Activated CD4-positive, alpha-beta memory T cell treated with anti-CD3 and anti-CD28 coated beads, Interleukin-2, amount 10 ng/mL, durations not matched to agents 7 days and 5 days (primary cell): ENCODE measurements around the gene APOBEC3B. TPM values are rescaled to one million over a fixed set of nuclear protein-coding genes. Genes with fewer than 3 reads are reported as not detected.
A peak's percentile ranks its signal among the peaks of the same experiment; 100 is the strongest.

Experiments used
- CTCF ChIA-PET: fragments of 350-600 bp; sonication (Branson Sonifier 250); formaldehyde crosslinking; loops from one replicate; lab custom pipeline; 2021; ENCODE audit warnings: antibody characterized with exemption, inconsistent platforms; lab: Charles Lee
- POLR2A ChIA-PET: fragments of 350-600 bp; sonication (Branson Sonifier 250); formaldehyde crosslinking; loops from one replicate; lab custom pipeline; 2021; ENCODE audit warnings: antibody characterized with exemption; lab: Charles Lee
- DNase-seq: peaks from one replicate; pipeline ENCODE4 v3.0.0-alpha.2; 2020
- H3K27ac Mint-ChIP-seq: one replicate; pipeline ENCODE4 v1.8.0; 2021; ENCODE audit warnings: mild to moderate bottlenecking, mixed read lengths
- H3K27me3 Mint-ChIP-seq: one replicate; pipeline ENCODE4 v1.8.0; 2021; ENCODE audit warnings: mixed read lengths
- H3K36me3 Mint-ChIP-seq: one replicate; pipeline ENCODE4 v1.8.0; 2021; ENCODE audit warnings: low read depth, mixed read lengths
- H3K4me1 Mint-ChIP-seq: one replicate; pipeline ENCODE4 v1.8.0; 2021; ENCODE audit warnings: mixed read lengths
- H3K4me3 Mint-ChIP-seq: one replicate; pipeline ENCODE4 v1.8.0; 2021; ENCODE audit warnings: mild to moderate bottlenecking, mixed read lengths
- H3K9me3 Mint-ChIP-seq: one replicate; pipeline ENCODE4 v1.8.0; 2021; ENCODE audit warnings: mixed read lengths
- total RNA-seq, 2 experiments: library from RNA; stranded (reverse); gene quantifications; one replicate each; pipeline ENCODE4 v1.2.3, GENCODE V29; 2021

The APOBEC3B gene
- total RNA-seq, 2 experiments from 2014 or later = 51.6 to 51.9 TPM

DNA sequence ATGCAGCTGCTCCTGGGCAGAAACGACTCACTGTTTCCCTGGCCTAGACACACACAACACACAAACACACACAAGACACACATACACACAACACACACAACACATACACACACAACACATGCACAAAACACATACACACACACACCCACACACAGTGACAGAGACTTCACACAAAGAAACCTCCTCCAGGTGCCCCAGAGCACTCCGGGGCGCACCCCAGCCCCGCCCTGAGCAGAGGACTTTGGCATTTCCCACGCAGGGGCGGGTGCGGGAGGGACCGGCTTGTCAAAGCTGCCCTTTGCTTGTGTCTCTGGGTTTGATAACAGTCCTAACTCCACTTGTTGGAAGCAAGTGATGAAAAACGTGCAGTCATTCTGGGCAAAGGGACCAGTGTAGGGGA is 18.3 kb upstream of the APOBEC3B start:
- no peak for DNase-seq
- ChIA-PET CTCF (no interaction called here), POLR2A (no interaction called here)
- Mint-ChIP-seq H3K4me3 (no peak overlapping the region), H3K27me3 (peaks cover 5% of the 10 kb centered on the region), H3K36me3 (no peaks in the 10 kb centered on the region), H3K4me1 (peaks cover 24% of the 10 kb centered on the region), H3K27ac (no peak overlapping the region), H3K9me3 (no peaks in the 10 kb centered on the region)

DNA sequence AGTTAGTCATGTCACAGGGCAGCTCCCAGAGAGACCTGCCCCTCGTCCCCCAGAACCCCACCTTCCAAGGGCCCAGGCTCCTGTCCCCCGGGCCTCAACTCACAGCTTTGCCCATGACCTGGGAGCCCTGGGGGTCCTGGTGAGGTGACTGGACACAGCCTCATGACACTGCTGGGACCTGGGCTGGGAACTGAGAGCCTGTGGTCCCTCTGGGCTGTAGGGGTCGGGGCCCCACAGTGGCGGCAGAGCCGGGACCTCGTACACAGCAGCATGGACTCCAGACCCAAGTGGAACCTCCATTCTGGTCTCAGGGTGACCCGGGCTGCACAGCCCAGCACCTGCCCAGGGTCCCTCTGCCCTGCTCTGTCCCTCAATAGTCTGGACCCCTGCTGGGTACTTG is 17.8 kb upstream of the APOBEC3B start:
- Mint-ChIP-seq H3K4me1 (peaks cover 23% of the 10 kb centered on the region), H3K27me3 (peaks cover 9% of the 10 kb centered on the region), H3K36me3 (no peaks in the 10 kb centered on the region), H3K4me3 (no peak overlapping the region), H3K27ac (no peak overlapping the region), H3K9me3 (no peaks in the 10 kb centered on the region)
- CTCF ChIA-PET = no interaction called here
- no peak for DNase-seq
- POLR2A ChIA-PET = no interaction called here

DNA sequence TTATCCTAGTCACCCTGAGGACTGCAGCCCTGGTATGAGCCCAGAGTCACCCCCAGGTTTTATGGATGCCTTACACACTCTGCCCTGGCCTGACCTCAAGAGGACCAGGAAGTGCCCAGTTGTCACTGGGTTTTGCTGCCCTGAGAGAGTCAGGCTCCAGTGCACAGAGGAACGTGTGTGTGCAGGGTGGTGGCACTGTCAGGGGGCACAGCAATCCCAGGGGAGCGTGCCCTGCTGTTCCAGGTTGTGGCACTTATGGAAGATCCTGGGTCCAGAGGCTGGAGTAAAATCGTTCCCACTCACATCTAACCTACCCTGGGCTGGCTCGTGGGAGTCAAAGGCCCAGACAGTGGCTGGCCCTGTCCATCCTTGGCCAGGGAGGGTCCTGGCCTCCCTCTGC is 17.2 kb upstream of the APOBEC3B start:
- Mint-ChIP-seq H3K4me3 (no peak overlapping the region), H3K9me3 (no peaks in the 10 kb centered on the region), H3K4me1 (peaks cover 17% of the 10 kb centered on the region), H3K27ac (no peak overlapping the region), H3K27me3 (peaks cover 10% of the 10 kb centered on the region), H3K36me3 (no peaks in the 10 kb centered on the region)
- POLR2A ChIA-PET = no interaction called here
- CTCF ChIA-PET = no interaction called here
- DNase-seq = no peak

DNA sequence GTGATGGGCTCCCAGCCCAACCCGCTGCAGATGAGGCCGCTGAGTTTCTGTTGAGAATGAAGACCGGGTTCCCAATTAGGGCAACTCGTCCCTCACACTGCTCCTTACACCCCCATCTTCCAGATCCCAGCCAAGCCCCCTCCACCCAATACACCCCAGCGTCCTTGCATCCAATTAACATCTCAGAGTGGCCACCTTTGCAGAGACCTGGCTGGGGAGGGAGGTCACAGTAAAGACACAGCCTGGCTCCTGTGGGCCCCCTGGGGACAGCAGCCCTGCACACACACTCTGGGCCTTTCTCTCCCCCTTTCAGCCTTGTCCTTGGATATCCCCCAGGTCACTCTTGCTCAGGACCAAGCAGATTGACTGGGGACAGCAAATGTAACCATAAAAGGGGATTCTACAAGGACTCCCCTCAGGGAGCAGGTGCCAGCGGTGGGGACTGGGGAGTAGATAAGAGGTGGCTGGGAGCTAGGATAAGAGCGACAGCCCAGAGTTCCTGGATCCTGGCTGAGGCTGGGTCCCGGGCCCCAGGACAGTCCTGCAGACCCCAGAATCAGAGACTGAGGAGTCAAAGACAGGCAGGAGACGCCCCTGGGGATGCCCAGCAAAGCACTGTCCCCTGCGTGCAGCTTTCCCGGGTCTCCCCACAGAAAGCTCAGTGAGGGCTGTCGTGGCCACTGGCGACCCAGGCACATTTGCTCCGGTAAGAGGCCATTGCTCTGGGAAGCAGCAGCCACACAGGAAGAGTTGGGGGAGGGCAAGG is 16.4 kb upstream of the APOBEC3B start:
- ChIA-PET CTCF (no interaction called here), POLR2A (no interaction called here)
- Mint-ChIP-seq H3K27me3 (peaks cover 15% of the 10 kb centered on the region), H3K4me3 (no peak overlapping the region), H3K4me1 (peaks cover 22% of the 10 kb centered on the region), H3K27ac (no peak overlapping the region), H3K36me3 (no peaks in the 10 kb centered on the region), H3K9me3 (no peaks in the 10 kb centered on the region)
- no peak for DNase-seq

DNA sequence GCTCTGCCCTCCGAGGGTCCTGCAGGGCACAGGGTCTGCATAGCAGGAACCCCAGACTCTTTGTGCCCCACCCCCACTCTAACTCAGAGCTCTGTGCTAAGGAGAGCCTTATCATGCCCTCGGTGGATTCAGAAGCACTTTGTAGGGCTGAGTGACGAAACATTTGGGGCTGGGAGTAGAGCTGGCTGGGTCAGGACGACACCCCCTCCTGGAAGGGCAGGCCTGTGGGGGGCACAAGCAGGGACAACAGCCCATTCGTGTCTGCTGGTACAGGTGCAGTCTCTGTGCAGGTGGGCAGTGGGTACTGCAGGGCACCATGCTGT is 15.8 kb upstream of the APOBEC3B start:
- Mint-ChIP-seq H3K27ac (no peak overlapping the region), H3K36me3 (no peaks in the 10 kb centered on the region), H3K9me3 (no peaks in the 10 kb centered on the region), H3K27me3 (peaks cover 18% of the 10 kb centered on the region), H3K4me1 (peaks cover 22% of the 10 kb centered on the region), H3K4me3 (no peak overlapping the region)
- CTCF ChIA-PET = no interaction called here
- DNase-seq = no peak
- POLR2A ChIA-PET = no interaction called here

DNA sequence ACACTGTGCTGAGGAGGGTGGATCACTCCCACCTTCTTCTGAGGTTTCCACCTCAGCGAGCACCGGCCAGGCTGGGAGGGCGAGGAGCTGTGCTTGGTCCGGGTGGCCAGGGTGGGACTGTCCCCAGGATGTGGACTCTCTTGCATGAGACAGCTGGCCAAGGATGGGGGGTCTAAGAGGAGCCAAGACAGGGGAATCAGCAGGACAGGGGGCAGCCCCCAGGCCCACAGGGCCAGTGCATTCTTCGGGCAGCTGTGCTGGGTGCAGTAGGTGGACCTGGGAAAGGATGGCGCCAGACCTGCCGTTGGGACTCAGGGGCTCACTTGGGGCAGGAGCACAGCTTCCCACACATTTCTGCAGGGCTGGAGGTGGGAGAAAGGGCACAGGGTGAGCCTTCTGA is 15.2 kb upstream of the APOBEC3B start:
- Mint-ChIP-seq H3K27me3 (peaks cover 24% of the 10 kb centered on the region), H3K4me1 (peaks cover 22% of the 10 kb centered on the region), H3K9me3 (no peaks in the 10 kb centered on the region), H3K27ac (no peak overlapping the region), H3K4me3 (no peak overlapping the region), H3K36me3 (no peaks in the 10 kb centered on the region)
- ChIA-PET POLR2A (no interaction called here), CTCF (no interaction called here)
- DNase-seq = no peak

DNA sequence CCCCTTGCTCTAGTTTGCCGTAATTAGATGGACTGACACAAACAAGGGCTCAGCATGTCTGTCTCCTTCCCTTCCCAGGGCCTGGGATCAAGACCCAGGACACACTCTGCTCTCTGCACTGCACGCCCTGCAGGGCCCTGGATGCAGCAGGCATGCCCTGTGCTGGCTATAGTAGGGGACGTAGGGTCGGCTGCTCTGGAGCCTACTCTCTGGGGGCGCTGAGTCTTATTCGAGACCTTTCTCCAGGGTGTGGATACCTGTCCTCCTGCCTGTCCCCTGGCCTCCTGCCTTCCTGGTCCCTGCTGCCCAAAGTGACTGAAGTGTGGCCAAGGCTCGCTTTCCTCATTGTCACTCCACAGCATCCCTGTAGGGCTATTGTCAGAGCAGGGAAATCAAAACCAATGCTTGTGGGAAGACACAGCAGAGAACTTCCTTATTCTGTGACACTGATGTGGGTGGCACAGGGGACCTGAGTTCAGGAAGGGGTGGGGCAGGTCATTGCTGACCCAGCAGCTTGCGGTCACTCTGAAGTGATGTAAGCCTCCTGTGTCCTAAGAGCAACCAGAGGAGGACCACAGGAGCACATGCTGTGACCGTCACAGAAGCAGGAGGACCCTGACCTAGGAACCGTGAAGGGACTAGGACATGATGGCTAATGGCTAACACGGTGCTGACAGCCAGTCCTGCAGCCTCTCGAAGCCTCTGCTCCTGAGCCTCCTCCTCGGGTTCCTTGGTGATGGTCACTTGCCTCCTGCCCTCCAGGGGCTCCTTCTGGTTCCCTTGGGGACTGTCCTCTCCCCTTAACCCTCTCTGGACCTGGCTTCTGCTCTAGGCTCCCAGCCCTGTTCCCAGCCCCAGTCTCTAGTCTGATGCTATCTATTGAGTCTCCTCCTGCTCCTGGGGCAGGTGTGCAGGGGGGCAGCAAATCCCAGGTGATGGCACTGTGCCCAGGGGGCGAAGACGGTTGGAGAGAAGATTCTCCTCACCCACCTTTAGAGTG is 14.4 kb upstream of the APOBEC3B start:
- Mint-ChIP-seq H3K27me3 (peaks cover 25% of the 10 kb centered on the region), H3K4me3 (no peak overlapping the region), H3K27ac (no peak overlapping the region), H3K9me3 (no peaks in the 10 kb centered on the region), H3K36me3 (no peaks in the 10 kb centered on the region), H3K4me1 (peaks cover 22% of the 10 kb centered on the region)
- CTCF ChIA-PET = no interaction called here
- POLR2A ChIA-PET = no interaction called here
- DNase-seq = peak; percentile 28

DNA sequence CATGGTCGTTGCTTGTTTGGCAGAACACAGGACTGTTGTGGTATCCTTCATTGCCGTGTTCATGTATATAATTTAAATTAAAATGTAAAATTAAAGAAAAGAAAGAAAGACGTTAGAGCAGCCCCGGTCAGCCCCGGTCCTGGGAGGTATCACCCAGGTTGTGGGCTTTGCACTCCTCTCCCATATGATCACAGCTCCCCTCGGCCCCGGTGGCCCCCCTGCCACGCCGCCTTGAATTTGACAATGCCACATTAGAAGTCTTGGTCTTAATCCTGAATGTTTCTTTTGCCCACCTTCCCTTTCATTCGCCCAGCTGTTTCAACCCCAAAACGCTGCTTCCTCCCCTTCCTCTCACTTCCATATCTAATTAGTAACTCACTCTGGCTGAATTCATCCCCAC is 13.3 kb upstream of the APOBEC3B start:
- ChIA-PET CTCF (no interaction called here), POLR2A (no interaction called here)
- DNase-seq = no peak
- H3K27me3 Mint-ChIP-seq = peaks cover 26% of the 10 kb centered on the region
- H3K27ac Mint-ChIP-seq = no peak overlapping the region
- H3K4me1 Mint-ChIP-seq = peaks cover 26% of the 10 kb centered on the region
- no peaks in the 10 kb centered on the region for H3K36me3 Mint-ChIP-seq
- H3K9me3 Mint-ChIP-seq = no peaks in the 10 kb centered on the region
- H3K4me3 Mint-ChIP-seq = no peak overlapping the region

DNA sequence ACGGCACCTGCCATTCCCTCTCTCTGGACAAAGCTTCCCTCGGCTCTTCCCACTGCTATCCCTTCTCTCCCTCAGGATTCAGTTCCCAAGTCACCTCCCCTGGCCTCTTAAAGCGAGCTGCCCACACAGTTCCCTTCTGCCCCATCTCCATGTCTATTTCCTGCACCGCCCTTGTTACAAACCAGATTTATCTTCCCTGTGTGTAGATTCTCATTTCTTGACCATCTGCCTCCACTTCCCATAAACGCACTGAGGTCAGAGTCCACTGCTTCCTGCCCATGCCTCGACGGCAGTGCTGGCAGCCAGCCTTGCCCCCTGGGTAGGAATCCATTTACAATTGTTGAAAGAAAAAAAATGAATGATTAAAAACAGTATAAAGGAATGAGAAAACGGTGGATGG is 11.6 kb upstream of the APOBEC3B start:
- no peak overlapping the region for H3K27ac Mint-ChIP-seq
- H3K27me3 Mint-ChIP-seq = peaks cover 30% of the 10 kb centered on the region
- no peak overlapping the region for H3K4me3 Mint-ChIP-seq
- no peaks in the 10 kb centered on the region for H3K9me3 Mint-ChIP-seq
- ChIA-PET POLR2A (interaction anchor here (1.0 kb wide), 1 partner anchor 148 kb away, joined by 3 read pairs; no protein-coding TSS in a partner anchor), CTCF (no interaction called here)
- H3K4me1 Mint-ChIP-seq = peaks cover 25% of the 10 kb centered on the region
- DNase-seq = no peak
- H3K36me3 Mint-ChIP-seq = no peaks in the 10 kb centered on the region

DNA sequence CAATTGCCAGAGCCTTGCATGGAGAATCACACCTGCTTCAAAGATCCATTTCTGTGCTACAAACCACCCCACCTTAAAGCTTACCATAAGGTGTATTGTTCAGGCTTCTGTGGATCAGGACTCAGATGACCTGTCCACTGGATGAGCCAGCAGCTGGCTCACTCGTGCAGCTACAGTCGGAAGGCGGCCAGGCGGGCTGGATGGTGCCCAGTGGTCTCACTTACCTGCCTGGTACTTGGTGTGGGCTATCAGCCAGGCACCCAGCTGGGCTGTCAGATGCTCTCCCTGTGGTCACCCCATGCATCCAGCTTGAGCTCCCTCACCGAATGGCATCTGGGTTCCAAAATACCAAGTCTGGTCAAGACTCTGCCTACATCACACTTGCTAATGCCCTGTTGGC is 10.9 kb upstream of the APOBEC3B start:
- H3K27me3 Mint-ChIP-seq = peaks cover 30% of the 10 kb centered on the region
- POLR2A ChIA-PET = interaction anchor here (1.0 kb wide), 1 partner anchor 147 kb away, joined by 3 read pairs; no protein-coding TSS in a partner anchor
- no peaks in the 10 kb centered on the region for H3K9me3 Mint-ChIP-seq
- no peak for DNase-seq
- CTCF ChIA-PET = interaction anchor here (1.1 kb wide), 1 partner anchor 32 kb away, joined by 5 read pairs; no protein-coding TSS in a partner anchor
- no peak overlapping the region for H3K27ac Mint-ChIP-seq
- no peak overlapping the region for H3K4me3 Mint-ChIP-seq
- peaks cover 25% of the 10 kb centered on the region for H3K4me1 Mint-ChIP-seq
- H3K36me3 Mint-ChIP-seq = no peaks in the 10 kb centered on the region

DNA sequence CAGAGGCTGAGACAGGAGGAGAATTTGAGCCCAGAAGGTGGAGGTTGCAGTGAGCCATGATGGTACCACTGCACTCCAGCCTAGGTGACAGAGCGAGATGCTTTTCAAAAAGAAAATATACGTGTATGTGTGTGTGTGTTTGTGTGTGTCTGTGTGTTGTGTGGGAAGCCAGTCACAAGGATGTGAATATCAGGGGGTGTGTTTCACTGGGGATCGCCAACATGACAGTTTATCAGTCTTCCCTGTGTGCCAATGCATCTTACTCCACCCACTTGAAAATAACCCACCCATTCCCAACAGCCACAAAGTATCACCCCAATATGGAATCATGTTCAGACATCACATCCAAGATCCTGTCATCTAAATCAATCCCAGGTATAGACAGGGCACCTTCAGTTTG is 10.4 kb upstream of the APOBEC3B start:
- POLR2A ChIA-PET = no interaction called here
- no peak overlapping the region for H3K27ac Mint-ChIP-seq
- no peaks in the 10 kb centered on the region for H3K36me3 Mint-ChIP-seq
- no peak overlapping the region for H3K4me3 Mint-ChIP-seq
- CTCF ChIA-PET = interaction anchor here (1.1 kb wide), 1 partner anchor 31 kb away, joined by 5 read pairs; no protein-coding TSS in a partner anchor
- peaks cover 23% of the 10 kb centered on the region for H3K4me1 Mint-ChIP-seq
- peaks cover 29% of the 10 kb centered on the region for H3K27me3 Mint-ChIP-seq
- no peak for DNase-seq
- H3K9me3 Mint-ChIP-seq = no peaks in the 10 kb centered on the region

DNA sequence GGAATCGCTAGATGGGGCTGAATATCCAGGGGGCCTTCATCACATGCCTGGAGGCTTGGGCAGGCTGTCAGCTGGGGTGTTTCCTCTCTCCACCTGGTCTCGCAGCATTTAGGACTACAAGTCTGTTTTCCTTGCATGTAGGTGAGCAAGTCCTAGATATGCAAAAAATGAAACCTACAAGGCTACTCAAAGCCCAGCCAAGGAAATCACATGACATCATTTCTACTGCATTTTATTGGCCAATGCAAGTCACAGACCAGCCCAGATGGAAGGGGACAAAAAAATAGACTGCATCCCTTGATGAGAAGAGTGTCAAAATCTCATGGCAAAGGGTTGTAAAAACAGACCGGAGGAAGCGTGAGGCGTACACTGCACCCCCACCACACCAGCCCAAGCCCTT is 9.6 kb upstream of the APOBEC3B start:
- peaks cover 29% of the 10 kb centered on the region for H3K27me3 Mint-ChIP-seq
- peaks cover 3% of the 10 kb centered on the region for H3K36me3 Mint-ChIP-seq
- CTCF ChIA-PET = interaction anchor here (1.0 to 1.4 kb wide), 2 partner anchors 18 to 30 kb away, joined by 3 to 5 read pairs; no protein-coding TSS in a partner anchor
- H3K4me1 Mint-ChIP-seq = peaks cover 21% of the 10 kb centered on the region
- no peak for DNase-seq
- no peak overlapping the region for H3K4me3 Mint-ChIP-seq
- peaks cover 2% of the 10 kb centered on the region for H3K9me3 Mint-ChIP-seq
- no peak overlapping the region for H3K27ac Mint-ChIP-seq
- POLR2A ChIA-PET = no interaction called here
